GM19351 (cell line): ENCODE results near the gene ABCC1.
"Not testable (repeated sequence)": the region's sequence is repeated elsewhere in the genome, so short reads cannot be mapped to it uniquely, and the experiment has no call there.

Source experiments
- ATAC-seq: cut with Tn5 transposase; IDR thresholded peaks from one replicate; pipeline ENCODE4 v1.9.1; 2021; ENCODE audit warnings: mild to moderate bottlenecking, moderate library complexity; ENCODE audit not compliant: unreplicated experiment

The ABCC1 gene

DNA sequence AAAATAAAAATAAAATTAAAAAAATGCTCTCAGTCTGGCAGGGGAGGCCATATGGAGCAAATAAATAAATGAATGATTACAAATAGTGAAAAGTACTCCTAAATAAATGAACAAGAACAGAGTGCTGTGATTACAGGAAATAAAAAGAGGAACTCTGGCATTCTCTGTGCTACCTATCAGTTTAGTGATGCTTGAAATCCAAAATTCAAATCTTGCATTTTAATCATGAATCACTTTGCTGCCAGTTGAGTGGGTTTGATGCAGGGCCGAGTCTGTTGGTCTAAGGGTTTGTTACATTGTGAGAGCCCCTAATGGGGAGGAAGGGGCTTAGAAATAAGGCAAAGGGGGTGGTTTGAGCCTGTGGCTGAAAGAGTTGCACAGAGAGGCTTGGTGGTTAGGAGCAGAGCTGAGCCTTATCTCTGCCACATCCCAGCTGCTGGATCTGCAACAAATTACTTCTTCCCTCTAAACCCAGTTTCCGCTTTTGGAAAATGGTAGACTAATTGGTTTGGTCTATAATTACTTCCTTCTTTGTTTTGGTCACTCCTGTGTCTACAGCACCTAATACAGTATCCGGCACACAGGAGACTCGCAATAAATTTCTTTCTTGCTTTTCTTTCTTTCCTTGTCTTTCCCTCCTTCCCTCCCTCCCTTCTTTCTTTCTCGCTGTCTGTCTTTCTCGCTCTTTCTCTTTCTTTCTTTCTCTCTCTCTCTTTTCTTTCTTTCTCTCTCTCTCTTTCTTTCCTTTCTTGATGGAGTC is 6.3 kb upstream of the ABCC1 start:
- ATAC-seq = no peak

DNA sequence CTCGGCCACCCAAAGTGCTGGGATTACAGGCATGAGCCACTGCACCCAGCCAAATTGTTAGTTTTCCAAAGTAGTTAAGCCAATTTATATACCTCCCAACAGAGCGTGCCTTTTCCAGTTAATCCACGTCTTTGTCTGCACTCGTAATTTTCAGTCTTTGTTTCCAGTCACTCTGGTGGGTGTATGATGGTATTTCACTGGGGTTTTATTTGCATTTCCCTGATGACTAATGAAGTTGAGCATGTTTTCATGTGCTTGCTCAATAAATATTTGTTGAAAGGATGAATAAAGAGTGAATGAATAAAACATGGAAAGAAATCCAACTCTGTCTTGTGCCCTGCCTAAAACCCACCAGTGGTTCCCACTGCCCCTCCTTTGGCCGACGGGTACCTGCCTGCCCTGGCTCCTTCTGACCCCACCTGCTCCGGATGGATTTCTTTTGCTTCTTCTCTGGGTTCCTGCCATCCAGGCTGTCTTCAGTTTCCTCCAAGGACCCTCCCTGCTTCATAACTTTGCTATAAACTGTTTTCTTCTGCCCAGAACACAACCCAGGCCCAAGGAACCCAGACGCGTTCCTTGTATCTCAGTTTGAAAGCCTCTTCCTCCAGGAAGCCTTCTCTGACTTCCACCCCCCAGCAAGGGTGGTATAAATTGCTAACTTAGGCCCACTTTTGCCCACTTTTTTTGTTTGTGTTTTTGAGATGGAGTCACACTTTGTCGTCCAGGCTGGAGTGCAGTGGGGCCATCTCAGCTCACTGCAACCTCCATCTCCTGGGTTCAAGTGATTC is 3.0 kb upstream of the ABCC1 start:
- no peak for ATAC-seq

DNA sequence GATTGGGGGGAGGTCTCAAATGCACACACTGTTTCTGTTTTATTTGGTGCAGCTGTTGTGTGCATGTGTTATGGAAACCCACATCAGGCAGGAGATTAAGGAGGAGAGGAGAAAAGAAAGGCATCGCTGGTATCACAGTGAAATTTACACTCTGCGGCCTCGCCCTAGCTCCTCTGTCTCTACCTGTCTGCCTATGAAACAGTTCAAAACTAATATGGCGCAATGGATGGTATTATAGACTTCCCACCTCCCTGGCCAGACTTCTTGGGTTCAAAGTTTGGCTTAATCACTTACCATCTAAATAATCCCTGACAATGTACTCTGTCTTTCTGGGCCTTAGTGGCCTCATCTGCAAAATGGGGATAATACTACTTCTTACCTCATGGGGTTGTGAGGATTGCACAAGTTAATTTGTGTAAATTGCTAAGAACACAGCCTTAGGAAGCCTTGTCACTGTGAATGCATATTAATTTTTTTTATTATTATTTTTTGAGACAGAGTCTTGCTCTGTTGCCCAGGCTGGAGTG is 1.4 kb upstream of the ABCC1 start:
- ATAC-seq = no peak

DNA sequence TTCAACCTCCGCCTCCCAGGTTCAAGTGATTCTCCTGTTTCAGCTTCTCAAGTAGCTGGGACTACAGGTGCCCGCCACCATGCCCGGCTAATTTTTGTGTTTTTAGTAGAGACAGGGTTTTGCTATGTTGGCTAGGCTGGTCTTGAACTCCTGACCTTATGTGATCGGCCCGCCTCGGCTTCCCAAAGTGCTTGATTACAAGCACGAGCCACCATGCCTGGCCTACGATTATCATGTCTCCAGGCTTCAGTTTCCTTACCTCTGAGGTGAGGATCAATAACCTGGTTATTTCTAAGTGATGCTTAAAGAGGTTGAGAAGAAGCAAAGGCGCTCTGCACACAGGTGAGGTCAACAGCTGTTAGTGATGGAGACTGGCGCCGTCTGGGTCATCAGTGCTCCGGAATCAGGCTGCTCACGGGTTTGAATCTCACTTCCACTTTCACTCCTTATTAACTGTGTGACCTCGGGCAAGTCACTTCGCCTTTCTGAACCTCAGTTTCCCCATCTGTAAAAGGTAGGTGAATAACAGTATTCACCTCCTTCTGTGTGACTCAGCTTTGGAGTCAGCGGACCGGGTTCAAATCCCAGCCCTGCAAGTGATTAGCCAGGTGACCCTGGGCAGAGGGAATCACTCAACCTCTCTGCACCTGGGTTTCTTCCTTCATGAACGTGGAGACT is 745 bp upstream of the ABCC1 start:
- ATAC-seq = peak; percentile 60

GRCh38 chr16:15950161-15950854 is 892 bp downstream of the ABCC1 start:
- ATAC-seq = no peak

DNA sequence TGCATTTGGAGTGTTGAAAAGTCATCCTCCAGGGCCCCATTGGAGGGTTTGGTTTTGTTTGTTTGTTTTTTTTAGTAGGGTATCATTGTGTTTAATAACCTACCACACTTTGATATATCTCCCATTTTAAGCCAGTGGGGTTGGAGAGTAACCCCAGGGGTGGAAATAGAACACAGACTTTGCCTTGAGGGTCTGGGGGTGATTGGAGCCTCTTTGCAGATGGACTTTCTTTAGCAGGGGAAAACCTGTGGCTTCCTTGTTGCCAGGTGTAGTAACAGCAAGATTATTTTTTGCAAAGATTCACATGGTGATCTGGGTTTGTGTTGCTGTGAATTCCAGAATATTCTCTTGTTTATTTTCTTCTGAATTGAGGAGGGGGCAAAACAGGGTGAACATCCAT is 1.5 kb downstream of the ABCC1 start:
- no peak for ATAC-seq

DNA sequence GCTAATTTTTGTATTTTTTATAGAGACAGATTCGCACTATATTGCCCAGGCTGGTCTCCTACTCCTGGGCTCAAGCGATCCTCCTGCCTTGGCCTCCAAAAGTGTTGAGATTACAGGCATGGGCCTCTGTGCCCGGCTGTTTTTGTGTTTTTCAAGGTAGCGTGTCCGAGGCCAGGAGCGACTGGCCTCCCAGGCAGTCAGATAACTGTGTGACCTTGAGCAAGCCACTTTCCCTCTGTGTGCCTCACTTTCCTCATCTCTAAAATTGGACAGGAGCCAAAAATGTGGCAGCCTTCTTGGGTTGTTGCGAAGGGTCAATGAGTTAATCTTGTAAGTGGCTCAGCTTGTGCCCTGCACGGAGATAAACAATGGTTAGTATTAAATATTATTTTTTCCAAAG is 2.4 kb downstream of the ABCC1 start:
- no peak for ATAC-seq

- ATAC-seq = no peak
These were observed 2.9 kb downstream of the ABCC1 start for GRCh38 chr16:15952265-15952711.

GRCh38 chr16:15953477-15953876 is 4.1 kb downstream of the ABCC1 start:
- ATAC-seq = no peak

DNA sequence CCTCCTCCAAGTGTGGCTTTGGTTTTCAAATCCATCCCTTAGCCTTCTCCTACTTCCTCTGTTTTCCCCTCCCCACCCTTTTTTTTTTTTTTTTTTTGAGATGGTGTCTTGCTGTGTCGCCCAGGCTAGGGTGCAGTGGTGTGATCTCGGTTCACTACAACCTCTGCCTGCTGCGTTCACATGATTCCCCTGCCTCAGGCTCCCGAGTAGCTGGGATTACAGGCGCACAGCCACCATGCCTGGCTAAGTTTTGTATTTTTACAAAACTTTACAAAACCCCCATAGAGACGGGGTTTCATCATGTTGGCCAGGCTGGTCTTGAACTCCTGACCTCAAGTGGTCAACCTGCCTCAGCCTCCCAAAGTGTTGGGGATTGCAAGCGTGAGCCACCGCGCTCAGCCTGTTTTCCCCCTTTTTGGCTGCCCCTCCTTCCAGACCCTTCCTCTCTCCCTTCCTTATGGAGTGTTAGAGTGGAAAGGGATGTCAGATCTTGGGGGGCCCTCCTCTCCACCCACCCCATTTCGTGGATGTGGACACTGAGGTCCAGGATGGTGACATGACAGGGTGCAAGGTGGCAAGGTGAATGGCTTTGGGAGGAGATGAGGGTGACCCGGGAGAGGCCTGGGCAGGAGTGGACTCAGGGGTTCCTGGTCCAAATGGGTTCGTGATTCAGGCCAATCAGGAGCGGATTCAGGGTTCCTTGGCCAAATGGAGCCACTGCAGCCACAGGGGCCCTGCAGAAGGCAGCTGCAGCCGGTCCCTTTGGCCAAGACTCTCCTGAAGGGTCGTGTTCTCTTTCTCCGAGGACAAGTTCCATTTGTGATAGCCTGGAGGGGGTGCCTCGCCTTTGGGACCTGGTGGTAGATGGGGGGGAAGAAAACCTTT is 4.8 kb downstream of the ABCC1 start:
- no peak for ATAC-seq

DNA sequence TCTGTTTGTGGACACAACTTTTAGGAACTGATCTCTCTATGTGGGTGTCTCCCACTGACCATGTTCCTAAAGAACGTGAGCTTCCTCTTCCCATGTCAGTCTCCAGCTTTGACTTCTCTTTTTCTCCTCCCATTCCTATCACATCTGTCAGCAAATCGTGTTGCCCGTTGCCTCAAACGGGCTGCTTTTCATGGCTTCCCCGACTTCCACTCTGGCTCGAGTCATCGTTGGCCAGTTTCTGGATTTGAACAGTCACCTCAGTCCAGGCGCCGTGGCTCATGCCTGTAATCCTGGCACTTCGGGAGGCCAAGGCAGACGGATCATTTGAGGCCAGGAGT is 5.4 kb downstream of the ABCC1 start:
- ATAC-seq = no peak

DNA sequence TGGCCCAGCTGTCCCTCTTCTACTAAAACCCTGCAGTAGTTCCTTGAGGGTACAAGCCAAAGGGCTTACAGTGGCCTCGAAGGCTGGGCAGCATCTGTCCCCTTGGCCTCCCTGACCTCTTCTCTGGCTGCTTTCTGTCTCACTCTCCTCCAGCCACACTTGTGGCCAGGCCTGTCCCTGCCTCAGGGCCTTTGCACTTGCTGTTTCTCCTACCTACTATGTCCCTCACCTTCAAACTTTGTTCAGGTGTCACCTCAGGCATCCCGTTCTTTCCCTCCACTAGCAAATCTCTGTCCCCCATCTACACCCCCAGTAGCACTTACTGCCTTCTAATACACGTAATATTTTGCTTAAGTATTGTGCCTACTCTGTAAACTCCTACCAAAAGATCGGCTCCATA is 6.0 kb downstream of the ABCC1 start:
- ATAC-seq = no peak

- ATAC-seq = not testable (repeated sequence)
These were observed 6.7 kb downstream of the ABCC1 start for GRCh38 chr16:15956106-15956505.

GRCh38 chr16:15958703-15959348 is 9.4 kb downstream of the ABCC1 start:
- ATAC-seq = no peak

DNA sequence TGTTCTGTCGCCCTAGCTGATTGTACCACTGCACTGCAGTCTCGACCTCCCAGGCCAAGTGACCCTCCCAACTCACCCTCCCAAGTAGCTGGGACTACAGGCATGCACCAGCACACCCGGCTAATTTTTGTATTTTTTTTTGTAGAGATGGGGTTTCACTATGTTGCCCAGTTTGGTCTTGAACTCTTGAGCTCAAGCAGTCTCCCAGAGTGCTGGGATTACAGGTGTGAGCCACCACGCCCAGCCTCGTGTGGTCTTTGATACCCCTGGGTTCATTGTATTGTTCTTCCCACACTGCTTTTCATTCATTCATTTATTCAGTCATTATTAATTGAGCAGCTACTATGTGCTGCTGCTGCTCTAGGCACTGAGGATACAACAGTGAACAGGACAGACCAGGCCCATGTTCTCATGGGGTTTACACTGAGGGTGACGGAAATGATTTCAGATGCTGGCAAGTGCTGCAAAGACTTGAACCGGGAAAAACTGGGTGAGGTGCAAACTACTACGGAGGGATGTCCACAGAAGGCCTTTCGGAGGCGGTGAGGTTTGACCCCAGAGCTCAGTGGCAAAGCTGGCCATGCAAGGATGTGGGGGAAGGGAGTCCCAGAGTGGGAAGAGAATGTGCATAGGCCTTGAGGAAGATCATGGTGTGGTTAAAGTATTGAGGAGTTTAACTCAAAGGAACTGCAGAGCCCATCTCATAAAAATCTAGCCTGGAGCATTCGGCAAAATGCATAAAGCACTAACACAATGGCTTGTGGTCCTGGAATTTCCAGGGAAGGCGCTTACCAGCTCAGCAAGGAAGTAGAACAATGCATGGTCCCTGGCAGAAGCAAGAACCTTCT is 10.9 kb downstream of the ABCC1 start:
- ATAC-seq = no peak

GRCh38 chr16:15961060-15961511 is 11.7 kb downstream of the ABCC1 start:
- peak; percentile 84 for ATAC-seq

DNA sequence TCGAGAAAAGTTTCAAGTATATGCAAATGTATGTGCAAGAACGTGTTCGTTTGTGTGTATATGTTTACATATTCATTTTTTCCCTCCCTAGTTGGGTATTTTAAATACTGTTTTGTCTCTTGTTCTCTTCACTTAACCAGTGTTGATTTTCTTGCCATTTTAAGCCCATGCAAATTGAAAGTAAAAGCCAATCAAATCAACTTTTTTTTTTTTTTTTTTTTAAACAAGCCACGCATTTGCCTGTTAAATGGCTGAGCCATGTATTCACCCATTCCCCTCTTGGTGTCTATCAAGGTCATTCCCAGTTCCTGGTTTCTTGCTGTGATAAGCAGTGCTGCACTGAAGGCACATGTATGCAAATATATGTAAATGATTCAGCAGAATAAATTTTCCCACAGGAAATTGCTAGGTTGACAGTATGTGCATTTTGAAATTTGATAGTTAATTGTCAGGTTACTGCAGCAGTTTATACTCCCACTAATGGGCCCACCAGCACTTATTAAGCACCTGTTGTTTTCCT is 12.2 kb downstream of the ABCC1 start:
- ATAC-seq = no peak

- ATAC-seq = no peak
These were observed 14.0 kb downstream of the ABCC1 start for GRCh38 chr16:15963307-15963910.
